GM21447 (cell line): Measurements from ENCODE around the gene USP24.

ENCODE experiments used
- ATAC-seq: cut with Tn5 transposase; IDR thresholded peaks from one replicate; pipeline ENCODE4 v1.9.1; 2021; ENCODE audit not compliant: unreplicated experiment

The USP24 gene

DNA sequence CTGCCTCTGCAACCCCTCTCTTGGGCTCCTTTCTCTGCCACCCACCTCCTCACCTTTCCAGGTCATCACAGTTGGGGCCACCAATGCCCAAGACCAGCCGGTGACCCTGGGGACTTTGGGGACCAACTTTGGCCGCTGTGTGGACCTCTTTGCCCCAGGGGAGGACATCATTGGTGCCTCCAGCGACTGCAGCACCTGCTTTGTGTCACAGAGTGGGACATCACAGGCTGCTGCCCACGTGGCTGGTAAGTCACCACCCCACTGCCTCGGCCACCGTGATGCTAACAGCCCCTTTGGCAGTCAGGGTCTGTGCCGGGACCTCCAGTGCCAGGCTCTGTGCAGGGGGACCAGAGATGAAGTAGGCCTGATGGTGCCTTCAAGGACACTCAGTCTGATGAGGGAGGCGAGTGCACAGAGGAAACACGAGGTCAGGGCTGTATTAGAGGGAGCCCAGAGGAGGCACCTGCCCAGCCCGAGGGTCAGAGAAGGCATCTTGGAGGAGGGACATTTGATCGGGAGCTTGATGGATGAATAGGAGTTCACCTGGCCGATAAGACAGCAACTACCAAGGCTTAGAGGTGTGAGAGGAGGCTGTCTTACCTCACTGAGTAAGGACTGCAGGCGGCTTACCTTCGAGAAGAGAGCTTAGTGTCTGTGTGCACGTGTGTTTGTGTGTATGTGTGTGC lies 157.8 kb downstream of the USP24 start:
- no peak for ATAC-seq

DNA sequence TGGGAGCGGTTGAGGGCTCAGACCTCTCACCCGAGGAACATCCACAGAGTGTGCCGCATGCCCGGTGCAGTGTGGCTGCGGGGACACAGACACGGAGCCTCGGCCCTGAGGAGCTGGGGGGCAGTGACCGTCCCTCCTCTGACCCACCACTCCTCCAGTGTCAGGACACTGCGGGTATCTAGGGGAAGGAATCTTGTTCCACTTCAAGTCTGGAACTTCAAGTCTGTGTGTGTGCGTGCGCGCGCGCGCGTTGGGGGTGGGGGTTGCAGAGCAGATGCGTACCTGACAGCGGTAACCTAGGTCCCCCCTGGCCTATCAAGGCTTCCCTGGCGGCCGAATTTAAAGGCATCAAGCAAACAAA lies 158.6 kb downstream of the USP24 start:
- no peak for ATAC-seq

DNA sequence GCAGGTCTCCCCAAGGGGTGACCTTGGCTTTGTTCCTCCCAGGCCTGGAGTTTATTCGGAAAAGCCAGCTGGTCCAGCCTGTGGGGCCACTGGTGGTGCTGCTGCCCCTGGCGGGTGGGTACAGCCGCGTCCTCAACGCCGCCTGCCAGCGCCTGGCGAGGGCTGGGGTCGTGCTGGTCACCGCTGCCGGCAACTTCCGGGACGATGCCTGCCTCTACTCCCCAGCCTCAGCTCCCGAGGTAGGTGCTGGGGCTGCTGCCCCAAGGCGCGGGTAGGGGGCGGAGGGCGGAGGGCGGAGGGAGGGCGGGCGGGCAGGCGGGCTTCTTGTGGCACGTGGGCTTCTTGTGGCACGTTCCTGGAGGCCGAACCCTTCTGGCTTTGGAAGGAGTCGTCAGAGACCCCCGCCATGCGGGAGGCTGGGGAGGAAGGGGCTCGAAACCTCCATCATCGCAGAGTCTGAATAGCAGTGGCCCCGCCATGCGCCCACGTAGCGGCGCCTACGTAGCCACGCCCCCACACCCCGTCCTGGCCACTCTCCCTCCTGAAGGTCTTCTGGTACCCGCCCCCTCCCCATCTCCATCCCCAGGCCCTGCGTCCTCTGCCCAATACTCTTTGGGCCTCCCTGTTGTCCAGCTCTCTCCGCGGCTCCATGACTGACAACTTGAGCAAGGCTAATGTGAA lies 159.1 kb downstream of the USP24 start:
- no peak for ATAC-seq

DNA sequence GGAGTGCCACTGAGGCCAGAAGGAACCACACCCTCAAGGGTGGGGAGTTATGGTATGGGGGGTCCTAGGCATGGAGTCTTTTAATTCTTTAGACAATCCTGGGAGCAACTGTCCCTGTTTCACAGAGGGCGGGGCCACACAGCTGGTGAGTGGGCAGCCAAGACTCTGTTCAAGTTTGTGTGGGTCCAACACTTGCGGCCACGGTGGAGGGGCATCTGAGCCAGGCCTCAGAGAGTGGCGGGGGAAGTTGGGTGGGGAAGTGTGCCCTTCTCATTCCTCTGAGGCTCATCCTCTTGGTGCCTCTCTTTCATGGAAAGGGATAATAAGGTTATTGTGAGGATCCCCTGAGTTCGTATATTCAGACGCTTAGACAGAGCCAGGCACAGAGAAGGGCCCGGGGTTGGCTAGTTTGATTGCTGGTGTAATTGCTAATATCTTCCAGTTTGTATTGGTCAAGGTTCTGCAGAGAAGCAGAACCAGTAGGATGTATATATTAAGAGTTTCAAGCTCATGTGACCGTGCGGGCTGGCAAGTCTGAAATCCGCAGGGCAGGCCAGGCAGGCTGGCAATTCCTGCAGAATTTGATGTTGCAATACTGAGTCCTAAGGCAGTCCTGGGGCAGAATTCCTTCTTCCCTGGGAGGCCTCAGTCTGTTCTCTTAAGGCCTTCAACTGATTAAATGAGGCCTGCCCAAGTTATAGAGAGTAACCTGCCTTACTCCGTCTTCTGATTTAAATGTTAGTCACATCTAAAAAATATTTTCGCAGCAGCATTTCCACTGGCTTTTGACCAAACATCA lies 159.9 kb downstream of the USP24 start:
- no peak for ATAC-seq

DNA sequence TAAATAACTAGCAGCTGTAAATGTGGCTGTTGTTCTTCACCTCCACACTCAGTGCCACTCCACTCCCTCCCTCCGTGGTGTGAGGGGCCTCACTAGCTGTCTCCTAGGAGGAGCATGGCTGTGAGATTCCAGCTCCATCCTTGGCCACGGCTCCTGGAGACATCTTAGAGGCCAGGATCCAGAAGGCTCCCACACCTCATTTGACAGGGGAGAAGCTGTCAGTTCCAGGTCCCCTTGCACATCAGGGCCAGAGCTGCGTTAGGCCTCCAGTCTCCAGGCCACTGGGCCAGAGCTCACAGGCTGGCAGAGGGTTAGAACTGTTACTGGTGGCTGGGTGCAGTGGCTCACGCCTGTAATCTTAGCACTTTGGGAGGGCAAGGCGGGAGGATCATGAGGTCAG lies 160.8 kb downstream of the USP24 start:
- ATAC-seq, result no peak

DNA sequence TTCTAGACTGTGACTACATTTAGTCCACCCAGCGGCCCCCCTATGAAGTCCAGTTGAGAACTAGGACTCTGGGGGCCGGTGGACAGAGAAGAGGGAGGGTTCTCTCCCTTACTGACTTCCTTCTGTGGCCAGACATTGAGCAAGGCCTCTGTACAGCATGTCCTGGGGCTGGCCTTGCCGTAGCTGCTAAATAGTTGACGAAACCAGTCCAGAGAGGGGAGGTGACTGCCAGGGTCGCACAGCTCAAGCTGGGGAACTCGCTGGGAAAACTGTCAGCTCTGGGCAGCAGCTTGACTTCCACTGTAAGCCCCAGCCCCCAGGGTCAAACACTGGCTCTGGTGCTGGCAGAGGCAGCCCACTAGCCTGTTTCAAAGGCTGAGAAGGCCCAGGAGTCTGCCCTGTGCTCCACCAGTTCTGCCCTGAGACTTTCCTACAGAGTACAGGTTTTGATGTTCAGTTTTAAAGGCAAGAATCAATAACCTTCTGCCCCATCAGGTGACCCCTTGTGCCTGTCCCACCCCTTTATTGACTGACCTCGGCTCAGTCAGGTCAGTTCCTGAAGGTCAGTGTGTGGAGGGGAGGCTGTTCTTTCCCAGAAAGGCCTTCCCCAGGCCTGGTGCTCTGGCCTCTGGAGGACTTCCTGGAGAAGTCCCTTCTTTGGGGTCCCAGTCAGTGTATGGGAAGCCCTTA lies 161.8 kb downstream of the USP24 start:
- no peak for ATAC-seq

DNA sequence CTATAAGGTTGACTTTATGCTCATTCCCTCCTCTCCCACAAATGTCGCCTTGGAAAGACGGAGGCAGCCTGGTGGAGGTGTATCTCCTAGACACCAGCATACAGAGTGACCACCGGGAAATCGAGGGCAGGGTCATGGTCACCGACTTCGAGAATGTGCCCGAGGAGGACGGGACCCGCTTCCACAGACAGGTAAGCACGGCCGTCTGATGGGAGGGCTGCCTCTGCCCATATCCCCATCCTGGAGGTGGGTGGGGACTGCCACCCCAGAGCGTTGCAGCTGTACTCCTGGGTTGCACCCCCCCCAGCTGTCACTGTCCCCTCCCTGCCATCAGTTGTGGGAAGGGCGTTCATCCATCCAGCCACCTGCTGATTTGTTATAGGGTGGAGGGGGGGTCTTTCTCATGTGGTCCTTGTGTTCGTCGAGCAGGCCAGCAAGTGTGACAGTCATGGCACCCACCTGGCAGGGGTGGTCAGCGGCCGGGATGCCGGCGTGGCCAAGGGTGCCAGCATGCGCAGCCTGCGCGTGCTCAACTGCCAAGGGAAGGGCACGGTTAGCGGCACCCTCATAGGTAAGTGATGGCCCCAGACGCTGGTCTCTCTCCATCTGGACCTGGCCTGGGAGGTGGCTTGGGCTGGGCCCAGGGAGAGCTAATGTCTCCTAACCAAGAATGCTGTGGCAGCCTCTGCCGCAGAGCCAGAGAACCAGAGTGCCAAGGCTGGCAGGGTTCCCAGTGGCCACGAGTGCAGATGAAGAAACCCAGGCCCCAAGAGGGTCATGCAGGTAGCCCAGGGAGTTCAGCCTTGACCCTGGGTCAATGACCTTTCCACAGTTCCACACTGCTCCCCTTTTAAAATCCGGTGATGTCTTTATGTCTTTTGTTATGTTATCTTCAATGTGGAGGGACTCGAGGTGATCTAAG lies 162.7 kb downstream of the USP24 start:
- ATAC-seq, result no peak

DNA sequence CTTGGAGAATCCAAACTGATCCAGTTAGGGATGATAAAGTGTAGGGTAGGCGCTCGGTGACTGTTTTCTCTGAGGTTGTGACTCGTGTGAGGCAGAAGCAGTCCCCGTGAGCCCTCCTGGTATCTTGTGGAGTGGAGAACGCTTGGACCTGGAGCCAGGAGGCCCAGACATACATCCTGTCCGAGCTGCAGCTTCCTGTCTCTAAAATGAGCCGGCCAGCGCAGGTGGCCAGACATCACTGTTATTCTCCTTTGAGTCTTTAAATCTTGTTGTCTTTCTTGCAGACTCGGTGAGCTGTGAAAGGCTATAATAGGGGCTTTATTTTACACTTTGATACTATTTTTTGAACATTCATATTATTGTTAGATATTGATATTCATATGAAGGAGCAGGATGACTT lies 163.5 kb downstream of the USP24 start:
- no peak for ATAC-seq

DNA sequence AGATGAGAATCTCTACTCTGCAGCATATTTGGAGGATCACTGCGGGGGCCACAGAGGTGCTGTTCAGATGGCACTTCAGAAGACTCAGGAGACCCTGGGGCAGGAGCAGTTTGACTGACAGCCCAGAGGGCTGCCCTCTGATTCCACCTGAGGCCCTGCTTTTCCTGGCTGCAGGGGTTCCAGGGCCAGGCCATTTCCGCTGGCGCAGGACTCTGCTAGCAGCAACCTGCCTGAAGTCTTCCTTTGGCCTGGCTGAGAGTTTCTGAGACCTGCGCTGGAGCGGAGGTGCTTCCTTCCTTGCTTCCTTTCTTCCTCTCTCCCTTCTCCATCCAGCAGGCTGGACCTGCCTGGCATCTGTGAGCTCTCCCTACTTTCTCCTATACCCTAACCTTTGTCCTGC lies 164.0 kb downstream of the USP24 start:
- no peak for ATAC-seq

DNA sequence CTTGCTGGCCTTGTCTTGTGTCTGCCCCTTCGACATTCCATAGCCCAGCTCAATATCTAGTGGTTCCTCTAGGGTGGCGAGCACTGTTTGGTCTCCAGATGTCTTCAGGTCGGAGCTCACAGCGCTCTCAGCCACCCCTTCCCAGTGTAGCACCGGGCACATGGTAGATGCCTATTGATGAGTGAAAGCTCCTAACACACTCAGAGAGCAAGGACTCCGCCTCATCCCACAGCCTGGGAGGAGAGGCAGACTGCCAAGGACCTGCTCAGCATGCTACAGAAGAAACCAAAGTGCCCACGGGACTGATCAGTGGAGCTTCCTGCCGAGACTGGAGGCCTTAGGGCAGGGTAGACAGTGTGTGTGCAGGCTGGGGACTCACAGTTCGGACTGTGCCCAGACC lies 164.9 kb downstream of the USP24 start:
- ATAC-seq, result no peak

DNA sequence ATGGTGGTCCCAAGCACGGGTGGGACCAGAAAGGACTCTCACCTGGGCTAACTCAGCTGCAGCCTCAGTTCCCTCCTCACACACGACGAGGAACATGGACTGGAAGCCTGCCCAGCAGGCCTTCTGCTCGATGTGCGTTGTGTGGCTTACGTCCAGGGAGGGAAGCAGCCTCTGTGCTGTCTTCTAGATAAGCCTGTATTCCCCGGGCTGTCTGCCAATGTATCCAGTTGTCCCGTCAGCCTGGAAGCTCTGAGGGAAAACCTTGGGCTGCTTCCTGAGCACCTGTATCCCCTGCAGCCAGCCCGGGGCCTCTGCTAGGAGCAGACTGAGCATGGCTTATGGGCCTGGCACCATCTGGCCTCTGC lies 165.3 kb downstream of the USP24 start:
- no peak for ATAC-seq

DNA sequence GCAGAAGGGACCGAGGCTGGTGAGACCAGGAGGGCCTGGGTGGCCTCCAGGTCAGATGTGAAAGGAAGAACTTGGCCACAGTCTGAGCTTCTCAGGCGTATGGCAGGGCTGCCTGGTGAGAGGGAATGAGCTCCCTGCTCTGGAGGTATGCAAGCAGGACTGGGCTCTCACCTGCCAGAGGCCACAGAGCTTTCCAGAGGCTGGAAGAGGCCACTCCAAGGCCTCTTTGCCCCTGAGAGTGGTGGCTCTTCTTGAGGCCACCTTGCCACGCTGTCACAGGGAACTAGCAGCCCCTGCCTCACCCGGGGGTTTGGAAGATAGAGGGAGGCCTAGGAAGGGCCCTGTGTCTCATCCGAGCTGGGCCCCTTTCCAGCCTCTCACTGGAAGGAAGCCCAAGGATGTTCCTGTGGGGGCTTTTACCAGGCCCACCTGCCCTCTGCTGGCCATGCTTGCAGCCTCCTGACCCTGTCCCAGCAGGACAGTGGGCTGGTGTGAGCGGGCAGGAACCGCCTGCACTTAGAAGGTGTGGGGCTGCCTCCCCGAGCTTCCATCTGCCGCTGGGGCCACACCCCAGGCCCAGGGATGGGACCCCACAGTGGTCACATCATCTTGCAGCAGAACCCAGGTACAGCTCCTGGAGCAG lies 165.8 kb downstream of the USP24 start:
- ATAC-seq, result no peak

DNA sequence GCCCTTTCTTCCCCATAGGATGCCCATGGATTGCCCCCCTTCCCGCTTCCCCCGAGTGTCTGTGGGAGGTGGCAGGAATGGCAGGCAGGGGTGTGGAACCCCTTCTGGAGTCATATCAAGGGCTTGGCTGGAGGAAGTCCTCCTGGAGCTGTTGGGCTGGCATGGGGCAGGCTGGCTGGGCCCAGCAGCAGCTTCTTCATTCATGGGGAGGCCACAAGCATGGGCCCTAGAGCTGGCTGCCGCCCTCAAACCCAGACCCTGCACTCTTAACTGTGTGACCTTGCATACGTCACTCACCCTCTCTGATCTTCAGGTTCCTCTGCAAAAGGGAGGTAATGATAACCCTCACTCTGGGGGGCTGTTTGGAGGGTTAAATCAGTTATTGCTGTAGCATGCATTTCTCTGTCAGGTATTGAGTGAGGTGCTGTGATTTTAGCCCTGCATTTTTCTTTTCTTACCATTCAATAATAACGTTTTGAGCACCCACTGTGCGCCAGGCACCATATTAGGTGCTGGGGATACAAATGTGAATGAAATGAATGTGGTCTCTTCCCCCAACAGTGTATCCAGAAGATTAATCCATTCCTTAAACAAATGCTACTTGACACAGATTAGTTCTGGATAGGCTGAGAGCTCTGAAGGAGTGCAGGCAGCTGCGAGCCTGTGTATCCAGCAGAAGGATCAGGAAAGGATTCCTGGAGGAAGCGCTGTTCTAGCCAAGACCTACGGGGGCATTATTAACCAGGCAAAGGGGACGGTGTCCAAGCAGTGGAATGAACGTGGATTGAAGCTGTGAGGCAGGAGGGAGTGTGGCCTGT lies 166.5 kb downstream of the USP24 start:
- ATAC-seq, result no peak

DNA sequence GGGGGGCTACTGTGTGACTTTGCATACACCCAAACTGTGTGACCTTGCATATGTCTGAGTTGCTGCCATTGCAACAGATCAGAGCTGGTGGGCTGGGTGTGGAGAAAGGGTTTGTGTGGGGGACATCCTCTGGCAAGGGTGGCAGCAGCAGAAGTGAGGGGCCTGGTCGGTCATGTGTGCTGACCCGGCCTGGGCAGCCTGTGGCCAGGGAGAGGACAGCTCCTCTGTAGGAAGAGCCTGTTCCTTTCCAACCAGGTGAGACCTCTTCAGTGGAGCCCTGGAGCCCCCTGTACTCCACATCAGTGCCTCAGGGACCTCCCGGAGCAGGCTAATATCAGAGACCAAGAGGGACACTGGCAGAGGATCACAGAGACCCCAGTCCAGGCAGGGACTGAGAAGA lies 167.6 kb downstream of the USP24 start:
- ATAC-seq, result no peak

DNA sequence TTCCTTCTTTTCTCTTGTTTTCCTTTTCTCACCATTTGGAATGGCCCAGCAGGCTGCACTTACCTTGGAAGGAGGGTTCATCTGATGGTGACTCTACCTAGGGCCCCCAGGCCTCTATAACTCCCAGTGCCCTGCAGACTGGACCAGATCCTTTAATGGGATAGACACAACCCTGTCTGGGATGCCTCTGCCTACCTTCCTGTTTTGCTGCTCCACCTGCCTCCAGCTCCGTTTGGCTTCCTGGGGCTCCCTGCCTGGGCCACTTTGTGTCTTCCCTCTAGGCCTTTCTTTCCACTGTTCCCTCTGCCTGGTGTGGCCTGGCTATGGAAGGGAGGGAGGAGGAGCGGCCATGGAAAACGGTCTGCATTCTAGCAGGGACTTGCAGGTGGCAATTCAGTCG lies 168.3 kb downstream of the USP24 start:
- ATAC-seq, result no peak

DNA sequence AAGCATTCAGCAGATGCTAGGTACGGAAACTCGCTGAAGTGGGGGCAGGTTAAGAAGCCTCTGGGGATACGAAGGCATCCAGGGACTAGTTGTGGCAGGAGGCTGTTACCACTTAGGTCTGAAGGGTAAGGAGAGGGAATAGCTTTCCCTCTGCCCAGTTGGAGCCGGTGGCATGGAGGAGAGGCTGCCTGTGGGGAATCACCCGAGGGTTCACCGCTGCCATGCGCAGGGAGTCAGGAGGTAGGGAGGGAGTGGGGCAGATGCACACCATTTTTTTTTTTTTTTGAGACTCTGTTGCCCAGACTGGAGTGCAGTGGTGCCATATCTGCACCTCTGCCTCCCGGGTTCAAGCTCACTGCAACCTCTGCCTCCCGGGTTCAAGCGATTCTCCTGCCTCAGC lies 169.7 kb downstream of the USP24 start:
- no peak for ATAC-seq

DNA sequence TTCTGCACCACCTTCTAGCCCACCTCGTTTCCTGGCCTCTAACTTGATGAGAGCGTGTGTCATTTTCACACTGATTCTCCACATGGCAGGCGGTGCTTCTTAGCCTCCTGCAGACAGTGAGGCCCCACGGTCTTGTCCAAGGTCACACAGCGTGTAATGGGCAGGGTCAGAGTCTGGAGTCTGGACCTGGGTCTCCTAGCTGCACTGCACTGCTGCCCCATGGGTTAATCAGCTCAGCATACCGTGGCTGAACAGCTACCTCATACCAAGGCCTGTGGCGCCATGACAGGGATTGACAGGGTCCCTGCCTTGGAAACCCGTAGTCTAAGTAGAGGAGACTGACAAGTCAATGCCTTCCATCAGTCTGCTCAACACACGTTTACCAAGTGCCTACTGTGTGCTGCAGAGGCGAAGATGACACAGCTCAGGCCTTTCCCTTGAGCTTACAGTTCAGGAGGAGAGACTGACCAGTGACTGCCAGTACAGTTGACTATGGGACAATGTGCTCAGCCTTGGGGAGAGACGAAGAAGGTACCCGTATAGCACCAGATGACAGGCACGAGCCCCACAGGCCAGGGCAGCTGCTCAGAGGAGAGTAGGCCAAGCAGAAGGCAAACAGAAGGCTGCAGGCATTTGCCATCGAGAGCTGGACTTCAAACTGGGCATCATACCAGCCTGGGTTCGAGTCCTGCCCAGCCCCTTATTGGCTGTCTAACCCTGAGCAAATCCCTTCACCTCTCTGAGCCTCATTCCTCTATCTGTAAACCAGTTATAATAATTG lies 170.4 kb downstream of the USP24 start:
- ATAC-seq, result no peak

DNA sequence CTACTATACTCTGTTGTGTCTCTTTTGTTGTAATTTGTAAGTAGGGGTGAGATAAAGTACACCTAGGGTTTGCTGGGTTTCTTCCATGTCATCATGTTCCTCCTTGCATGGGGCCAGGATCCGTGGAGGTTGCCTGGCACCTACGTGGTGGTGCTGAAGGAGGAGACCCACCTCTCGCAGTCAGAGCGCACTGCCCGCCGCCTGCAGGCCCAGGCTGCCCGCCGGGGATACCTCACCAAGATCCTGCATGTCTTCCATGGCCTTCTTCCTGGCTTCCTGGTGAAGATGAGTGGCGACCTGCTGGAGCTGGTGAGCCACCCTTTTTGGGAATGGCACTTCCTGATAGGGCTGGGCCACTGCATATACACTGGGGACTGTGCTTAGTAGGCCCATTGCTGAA lies 171.4 kb downstream of the USP24 start:
- no peak for ATAC-seq

DNA sequence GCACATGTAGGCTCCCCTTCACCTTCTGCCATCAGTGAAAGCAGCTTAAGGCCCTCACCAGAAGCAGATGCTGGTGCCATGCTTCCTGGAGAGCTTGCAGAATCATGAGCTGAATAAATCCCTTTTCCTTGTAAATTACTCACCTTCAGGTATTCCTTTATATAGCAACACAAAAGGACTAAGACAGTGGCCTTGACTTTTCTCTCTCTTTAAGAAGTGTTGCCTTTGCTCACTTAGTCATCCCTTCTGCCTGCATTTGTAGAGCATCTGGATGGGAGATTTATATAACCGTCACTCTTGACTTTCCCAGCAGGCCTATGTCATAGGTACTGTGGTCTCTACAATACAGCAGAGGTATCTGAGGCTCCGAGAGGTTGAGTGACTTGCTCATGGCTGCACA lies 172.2 kb downstream of the USP24 start:
- ATAC-seq, result no peak
